GM04504 (cell line): ENCODE results near the gene RAB13.

ENCODE experiments used
- DNase-seq: peaks from one replicate; pipeline ENCODE4 v3.0.0-alpha.2; 2012; ENCODE audit warnings: low read depth

RAB13 gene

DNA sequence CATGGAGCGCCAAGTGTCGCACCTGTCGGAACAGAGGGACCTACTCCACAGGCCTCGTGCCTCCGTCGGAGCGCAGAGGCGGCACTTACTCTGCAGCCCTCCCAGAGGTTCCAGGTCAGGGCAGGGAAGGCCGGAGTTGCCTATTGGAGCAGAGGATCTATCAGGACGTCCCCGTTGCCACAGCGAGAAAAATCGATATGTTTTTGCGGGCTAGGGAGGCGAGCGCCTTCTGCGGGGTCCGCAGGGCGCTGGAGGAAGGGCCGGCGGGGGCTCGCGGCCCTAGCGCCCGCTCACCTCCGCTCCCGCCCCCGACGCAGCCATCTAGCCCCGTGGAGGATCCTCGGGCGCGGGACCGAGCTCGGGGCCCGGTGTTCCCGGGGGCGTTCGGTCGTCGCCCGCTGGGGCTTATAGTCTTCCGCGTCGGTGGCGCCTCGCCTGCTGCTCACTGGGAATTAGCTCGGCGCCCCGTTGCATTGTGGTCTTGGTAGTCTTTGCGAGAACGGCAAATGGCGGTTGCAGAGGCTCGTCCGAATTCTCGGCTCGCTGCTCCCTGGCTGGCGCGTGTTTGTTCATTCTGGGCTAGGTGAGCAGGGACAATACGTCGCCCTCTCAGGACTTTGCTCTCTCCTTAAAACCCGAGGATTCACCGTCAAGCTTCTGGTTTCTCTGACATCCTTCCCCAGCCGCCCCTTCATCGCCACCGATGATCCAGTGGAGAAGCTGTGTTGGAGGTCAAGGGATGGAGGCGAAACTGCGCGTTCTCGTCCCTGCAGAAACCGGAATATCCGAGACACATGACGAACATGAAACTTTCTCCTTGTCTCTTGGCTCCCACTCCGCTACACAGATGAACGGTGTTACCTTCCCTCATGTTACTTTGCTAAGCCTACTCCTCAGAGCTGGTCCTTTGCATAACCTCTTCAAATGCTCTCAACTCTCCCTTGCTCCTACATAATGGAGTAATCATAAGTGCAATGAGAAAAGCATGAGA, 8.6 kb downstream of the RAB13 start, which contains the start of gene JTB:
Gene JTB (minus strand): TSS at position 425 of the 991 bp plus-strand sequence. CDS start 422 bp downstream, at position 3.
- peak; percentile 60 for DNase-seq

GRCh38 chr1:153976819-153977249, 9.3 kb downstream of the RAB13 start:
- DNase-seq, result no peak

GRCh38 chr1:153973525-153973924, 12.6 kb downstream of the RAB13 start:
- DNase-seq, result no peak

GRCh38 chr1:153973071-153973470, 13.1 kb downstream of the RAB13 start:
- no peak for DNase-seq

GRCh38 chr1:153970346-153970745, 15.8 kb downstream of the RAB13 start:
- DNase-seq, result no peak

GRCh38 chr1:153968972-153969371, 17.2 kb downstream of the RAB13 start:
- no peak for DNase-seq

DNA sequence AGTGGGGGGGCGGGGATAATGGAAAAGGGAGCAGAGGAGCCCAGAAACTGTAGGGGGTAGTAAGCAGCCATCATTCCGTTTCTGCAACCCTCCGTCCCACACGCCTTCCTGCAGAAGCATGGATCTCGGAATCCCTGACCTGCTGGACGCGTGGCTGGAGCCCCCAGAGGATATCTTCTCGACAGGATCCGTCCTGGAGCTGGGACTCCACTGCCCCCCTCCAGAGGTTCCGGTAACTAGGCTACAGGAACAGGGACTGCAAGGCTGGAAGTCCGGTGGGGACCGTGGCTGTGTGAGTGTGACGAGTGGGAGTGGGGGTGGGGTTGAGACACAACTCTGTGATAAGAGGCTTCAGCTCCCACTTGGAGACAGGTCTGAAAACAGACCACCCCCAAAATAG, 17.7 kb downstream of the RAB13 start:
- DNase-seq, result no peak

DNA sequence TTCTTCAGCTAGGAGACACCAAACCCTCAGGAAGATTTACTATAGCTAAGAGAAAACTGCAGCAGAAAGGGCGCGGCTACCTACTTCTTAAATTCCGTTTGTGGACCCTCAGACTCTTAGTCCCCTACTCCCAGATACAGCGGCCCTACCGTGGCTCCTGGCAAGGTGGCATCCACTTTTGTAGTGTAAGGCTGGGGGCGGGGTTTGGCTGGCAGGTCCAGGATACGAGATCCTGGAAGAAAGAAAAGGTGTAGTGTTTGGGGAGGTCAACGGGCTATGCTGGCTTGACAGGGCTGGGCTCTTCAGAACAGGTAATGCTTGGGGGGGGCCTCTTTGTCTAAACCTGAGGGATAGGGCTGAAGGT, 18.2 kb downstream of the RAB13 start:
- no peak for DNase-seq

DNA sequence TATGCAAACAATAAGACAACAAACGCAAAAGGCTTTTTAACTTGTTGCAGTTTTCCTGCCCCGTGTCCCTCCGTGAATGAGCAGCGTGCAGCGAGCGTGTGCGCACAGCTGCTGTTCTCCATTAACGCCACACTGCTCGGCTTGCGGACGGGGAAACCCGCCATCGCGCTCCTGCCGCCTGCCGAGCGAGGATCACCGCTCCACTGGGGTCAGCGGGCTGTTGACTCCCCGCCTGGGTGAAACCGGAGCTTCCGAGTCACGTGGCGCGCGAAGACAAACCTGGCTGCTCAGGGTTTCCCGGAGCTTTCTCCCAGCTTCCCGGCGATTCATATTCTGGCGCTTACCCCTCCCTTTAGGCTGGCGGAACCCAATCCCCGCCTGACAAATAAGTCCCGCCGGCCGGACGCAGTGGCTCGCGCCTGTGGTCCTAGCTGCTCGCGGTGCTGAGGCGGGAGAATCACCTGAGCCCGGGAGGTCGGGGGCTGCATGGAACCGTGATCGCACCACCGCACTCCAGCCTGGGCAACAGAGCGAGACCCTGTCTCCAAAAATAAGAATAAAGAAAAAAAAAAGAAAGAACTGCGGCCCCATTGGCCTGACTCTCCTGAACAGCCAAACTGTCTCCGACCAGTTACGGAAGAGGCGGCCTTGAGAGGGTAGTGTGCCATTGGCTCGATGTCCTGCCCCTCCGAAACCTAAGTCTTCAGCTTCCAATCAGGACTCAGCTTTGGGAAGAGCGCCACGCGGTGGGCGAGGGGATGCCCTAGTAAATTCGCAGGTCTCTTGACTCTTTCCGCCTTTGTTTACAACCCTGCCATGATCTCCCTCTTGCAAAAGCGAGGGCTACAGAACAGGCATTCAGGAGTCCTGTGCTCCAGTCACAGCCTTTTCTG, 18.8 kb downstream of the RAB13 start, which contains the start of gene CREB3L4:
Gene CREB3L4 (plus strand): TSS at position 796 of the 893 bp plus-strand sequence. CDS start 624 bp downstream, outside the sequence.
- peak; percentile 89 for DNase-seq

DNA sequence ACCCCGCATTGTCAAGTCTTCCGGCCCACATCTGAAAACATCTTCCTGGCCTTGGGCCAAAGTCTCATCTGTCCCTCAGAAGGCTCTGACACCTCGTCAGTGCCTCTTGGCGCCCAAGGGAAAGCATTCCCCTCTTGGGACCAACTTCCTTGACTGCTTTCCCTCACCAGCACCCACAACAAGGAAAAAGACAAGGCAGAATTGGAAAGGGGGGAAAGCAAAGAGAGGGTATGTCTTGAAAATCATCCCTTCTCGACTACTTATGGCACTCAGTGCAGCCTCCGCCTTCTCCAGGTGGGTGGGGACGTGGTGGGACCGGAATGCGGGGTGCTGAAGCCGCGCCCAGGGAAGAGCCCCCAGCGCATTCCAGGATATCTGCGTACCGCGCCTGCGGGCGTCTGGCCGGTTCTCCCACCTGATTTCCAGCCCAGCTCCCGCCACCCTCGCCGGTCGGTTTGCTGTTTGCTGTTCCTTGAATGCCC, 22.2 kb downstream of the RAB13 start:
- no peak for DNase-seq

DNA sequence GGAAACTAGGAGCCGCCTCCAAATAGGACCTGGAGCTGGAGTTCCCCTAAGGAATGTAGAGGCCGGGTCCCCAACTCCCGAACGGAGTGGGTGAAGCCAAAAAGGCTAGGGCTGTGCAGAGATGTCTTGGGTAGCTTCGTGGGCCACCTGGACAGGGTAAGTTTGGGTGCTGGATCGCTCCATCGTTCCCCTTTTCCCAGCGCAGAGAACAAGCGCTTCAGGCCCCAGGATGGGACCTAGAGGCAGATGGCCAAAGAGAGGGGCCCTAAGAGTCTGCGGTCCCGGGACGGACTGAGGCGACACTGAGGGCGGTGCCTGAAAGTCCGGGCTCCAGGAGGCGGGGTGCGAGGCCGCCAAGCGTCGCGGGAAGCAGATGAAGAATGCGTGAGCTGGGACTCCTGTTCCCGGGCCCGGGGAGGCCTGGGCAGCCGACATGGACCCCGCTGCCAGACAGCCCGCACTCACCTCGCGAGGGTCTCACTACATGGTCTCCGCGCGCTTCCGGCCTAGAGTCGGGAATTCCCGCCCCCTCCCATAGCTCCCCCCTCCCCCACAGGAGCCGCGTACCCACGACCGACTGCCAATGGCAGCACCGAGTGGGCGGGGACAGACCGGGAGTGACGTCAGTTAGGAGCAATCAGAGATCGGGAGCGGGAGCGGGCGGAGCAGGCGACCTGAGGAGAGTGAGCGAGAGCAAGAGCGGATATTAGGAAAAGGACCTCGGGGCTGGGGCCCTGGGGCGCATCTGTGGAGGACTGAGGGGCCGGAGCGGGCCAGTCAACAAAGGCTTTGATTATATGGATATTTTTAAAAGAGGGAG, 22.9 kb downstream of the RAB13 start, which contains the start of gene SLC39A1:
Gene SLC39A1 (minus strand): TSS at position 508 of the 820 bp plus-strand sequence. CDS start 822 bp downstream, outside the sequence.
- DNase-seq, result peak; percentile 92

- DNase-seq, result no peak
These were observed 23.8 kb downstream of the RAB13 start for GRCh38 chr1:153962088-153963029.

DNA sequence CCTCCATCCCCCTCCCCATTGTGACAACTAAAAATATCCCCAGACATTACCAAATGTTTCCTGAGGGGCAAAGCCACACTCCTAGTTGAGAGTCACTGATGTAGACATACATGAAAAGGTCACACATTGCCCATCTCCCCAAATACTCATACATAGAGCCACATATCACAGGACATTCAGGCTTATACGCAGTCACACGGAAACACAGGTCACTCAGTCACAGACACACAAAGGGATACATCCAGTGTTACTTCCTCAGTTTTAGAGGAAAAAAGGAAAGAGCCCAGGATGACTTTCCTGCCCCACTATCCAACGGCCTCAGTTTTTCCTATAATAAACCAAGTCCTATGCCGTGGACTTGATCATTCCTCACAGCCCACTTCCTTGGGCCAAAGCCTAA, 24.7 kb downstream of the RAB13 start:
- DNase-seq, result no peak

- DNase-seq, result no peak
These were observed 25.9 kb downstream of the RAB13 start for GRCh38 chr1:153960206-153960605.

DNA sequence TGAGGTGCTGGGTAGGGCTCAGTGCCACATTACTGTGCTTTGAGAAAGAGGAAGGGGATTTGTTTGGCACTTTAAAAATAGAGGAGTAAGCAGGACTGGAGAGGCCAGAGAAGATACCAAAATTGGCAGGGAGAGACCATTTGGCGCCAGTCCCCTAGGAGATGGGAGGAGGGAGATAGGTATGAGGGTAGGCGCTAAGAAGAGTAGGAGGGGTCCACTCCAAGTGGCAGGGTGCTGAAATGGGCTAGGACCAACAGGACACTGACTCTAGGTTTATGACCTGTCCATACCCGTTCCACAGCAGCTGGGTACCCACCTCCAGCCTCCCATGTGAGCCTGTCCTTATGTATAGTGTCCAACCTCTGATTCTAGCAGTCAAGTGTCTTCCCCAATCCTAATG, 26.7 kb downstream of the RAB13 start:
- DNase-seq, result no peak

DNA sequence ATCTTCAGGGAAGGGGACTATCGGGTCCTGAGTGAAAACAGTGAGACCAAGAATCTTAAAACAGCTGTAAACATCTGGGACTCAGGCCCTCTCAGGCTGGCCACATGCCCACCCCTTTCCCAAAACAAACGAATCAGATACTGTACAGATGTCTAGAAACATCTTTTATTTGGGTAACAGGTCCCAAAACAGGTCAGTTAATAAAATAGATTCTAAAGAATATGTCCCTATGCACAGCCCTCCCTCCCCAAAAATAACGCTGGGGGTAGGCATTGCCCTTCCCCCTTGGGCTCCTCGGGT, 27.2 kb downstream of the RAB13 start:
- DNase-seq, result no peak

- DNase-seq, result peak; percentile 96
These were observed 27.8 kb downstream of the RAB13 start, which contains the start of gene CRTC2 for GRCh38 chr1:153958111-153958960. CRTC2 (minus strand) TSS chr1:153958612; CDS start chr1:153958497, 115 bp downstream.

DNA sequence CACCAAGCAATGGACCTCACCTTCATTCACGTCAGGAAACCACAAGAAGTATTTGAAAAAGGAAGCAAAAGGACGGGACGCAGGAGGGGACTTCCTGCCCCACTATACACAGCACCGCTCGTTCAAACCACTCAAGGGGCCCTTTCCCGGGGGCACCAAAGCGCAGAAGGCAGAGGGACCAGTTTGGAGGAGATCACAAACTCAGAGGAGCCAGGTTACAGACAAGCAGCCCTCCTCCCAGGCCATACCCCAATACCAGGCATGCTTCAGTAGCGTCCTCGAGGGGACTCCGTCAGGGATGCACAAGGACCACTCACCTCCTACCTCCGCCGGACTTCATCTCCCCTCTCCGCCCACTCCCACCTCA, 28.4 kb downstream of the RAB13 start:
- no peak for DNase-seq

DNA sequence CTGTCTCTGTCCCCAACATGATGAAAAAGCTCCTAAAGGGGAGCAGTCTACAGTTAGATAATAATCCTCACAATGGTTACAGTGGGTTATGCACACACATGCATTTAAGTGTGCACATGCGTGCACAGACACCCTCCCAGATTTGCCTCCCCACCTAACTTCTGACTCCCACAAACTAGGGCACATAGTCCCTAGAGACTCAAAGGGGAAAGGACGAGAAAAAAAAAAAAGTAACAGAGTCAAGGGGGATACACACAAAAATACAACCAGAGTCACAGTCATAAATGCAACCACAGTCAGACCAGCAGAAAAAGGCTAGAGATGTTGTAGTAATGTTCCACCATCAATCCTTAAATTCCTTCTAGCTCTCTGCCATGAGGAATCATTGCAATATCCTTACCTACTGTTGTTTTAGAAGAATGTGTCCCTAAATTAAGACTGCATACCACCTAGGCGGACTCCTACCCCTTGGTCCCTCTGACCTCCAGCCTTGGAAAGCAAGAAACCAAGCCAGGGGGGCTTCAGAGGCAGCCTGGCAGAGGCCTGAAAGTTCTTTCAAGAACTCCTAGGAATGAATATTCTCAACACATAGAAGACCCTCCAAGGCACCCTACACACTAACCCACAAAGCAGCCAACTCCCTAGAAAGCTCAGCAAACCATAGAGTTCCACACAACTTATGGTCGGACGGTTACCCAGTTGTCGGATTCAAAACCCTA, 29.0 kb downstream of the RAB13 start:
- DNase-seq, result no peak
